ENCODE results near the gene MAP1LC3B.
"Not testable (repeated sequence)": the region's sequence is repeated elsewhere in the genome, so short reads cannot be mapped to it uniquely, and the experiment has no call there.

Gene MAP1LC3B

DNA sequence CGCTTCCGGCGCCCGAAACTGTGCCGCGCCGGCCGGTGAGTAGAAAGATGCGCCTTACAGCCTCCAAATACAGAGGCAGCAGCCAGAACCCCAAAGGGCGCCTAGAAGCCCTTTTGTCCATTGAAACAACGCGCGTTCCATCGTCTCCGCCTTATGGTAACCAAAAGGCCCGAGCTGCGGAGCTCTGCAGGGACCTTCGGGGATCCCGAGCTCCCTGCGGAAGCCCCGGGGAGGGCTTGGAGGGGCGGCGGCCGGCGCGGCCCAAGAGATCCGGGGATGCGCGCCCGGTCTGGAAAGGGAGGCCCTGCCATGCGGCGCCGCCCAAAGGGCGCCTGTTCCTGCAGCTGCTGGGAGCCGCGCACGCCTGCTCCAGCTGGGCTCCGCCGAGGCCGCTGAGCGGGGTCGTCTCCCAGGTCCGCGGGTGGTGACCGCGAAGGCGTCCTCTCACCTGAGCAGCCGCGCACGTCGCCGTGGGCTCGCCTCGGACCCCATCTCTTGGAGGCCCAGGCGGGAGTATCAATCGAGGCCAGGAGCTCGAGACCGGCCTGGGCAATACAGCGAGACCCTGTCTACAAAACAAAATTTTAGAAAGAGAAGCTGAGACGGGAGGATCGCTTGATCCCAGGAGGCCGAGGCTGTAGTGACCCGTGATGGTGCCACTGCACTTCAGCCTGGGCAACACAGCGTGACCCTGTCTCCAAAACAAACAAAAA is 7.8 kb upstream of the MAP1LC3B start:
- H3K27ac ChIP-seq = no peak overlapping the region
- TF ChIP-seq, protein P1, sequence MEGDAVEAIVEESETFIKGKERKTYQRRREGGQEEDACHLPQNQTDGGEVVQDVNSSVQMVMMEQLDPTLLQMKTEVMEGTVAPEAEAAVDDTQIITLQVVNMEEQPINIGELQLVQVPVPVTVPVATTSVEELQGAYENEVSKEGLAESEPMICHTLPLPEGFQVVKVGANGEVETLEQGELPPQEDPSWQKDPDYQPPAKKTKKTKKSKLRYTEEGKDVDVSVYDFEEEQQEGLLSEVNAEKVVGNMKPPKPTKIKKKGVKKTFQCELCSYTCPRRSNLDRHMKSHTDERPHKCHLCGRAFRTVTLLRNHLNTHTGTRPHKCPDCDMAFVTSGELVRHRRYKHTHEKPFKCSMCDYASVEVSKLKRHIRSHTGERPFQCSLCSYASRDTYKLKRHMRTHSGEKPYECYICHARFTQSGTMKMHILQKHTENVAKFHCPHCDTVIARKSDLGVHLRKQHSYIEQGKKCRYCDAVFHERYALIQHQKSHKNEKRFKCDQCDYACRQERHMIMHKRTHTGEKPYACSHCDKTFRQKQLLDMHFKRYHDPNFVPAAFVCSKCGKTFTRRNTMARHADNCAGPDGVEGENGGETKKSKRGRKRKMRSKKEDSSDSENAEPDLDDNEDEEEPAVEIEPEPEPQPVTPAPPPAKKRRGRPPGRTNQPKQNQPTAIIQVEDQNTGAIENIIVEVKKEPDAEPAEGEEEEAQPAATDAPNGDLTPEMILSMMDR (conservative IDR thresholded peaks at IDR 0.05) = no peak

DNA sequence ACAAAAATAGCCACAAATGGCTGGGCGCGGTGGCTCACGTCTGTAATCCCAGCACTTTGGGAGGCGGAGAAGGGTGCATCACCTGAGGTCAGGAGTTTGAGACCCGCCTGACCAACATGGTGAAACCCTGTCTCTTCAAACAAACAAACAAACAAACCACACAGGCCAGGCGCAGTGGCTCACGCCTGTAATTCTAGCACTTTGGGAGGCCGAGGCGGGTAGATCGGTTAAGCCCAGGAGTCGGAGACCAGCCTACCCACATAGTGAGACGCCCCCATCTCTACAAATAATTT is 7.3 kb upstream of the MAP1LC3B start:
- H3K27ac ChIP-seq = not testable (repeated sequence)

GRCh38 chr16:87387942-87388817 is 4.0 kb upstream of the MAP1LC3B start:
- TF ChIP-seq, protein P1 (conservative IDR thresholded peaks at IDR 0.05) = no peak
- H3K27ac ChIP-seq = peak overlapping the region; percentile 63

GRCh38 chr16:87388818-87389134 is 3.4 kb upstream of the MAP1LC3B start:
- TF ChIP-seq, protein P1 (conservative IDR thresholded peaks at IDR 0.05) = no peak
- peak overlapping the region; percentile 63; the same call in 1 of the 2 replicates for H3K27ac ChIP-seq

GRCh38 chr16:87389245-87389644 is 2.9 kb upstream of the MAP1LC3B start:
- TF ChIP-seq, protein P1 (conservative IDR thresholded peaks at IDR 0.05) = no peak
- peak overlapping the region; percentile 63; the same call in 1 of the 2 replicates for H3K27ac ChIP-seq

DNA sequence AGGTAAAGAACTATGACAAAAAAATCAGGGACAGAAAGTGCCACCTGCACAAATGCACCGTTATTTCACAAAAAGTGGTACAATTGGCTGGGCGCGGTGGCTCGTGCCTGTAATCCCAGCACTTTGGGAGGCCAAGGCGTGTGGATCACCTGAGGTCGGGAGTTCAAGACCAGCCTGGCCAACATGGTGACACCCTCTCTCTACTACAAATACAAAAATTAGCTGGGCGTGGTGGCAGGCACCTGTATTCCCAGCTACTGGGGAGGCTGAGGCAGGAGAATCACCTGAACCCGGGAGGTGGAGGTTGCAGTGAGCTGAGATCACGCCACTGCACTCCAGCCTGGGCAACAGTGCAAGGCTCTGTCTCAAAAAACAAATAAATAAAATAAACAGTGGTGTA is 2.2 kb upstream of the MAP1LC3B start:
- not testable (repeated sequence) for H3K27ac ChIP-seq

DNA sequence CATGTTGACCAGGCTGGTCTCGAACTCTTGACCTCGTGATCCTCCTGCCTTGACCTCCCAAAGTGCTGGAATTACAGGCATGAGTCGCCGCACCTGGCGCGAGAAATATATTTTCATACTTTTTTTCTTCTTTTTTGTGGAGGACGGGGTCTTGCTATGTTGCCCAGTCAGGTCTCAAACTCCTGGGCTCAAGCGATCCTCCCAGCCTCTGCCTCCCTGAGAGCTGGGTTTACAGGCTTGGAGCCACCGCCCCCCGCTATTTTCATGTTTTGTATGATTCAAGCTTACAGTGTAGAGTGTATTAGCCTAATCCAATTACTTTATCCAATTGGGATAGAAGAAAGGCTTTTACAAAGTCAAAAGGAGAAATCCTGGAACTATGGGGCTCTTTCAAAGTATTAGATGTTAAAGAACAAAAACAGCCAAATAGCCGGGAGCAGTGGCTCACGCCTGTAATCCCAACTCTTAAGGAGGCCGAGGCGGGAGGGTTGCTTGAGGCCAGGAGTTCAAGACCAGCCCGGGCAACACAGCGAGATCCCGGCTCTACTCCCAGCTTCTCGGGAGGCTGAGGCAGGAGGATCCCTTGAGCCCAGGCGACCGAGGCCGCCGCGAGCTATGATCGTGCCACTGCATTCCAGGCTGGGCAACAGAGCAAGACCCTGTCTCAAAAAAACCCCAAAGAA is 1.4 kb upstream of the MAP1LC3B start:
- TF ChIP-seq, protein P1 (conservative IDR thresholded peaks at IDR 0.05) = no peak
- H3K27ac ChIP-seq = no peak overlapping the region

GRCh38 chr16:87391324-87391949 is 699 bp upstream of the MAP1LC3B start:
- TF ChIP-seq, protein P1 (conservative IDR thresholded peaks at IDR 0.05) = no peak
- H3K27ac ChIP-seq = peak overlapping the region; percentile 65

All from VCaP (cell line).